Activated CD8-positive, alpha-beta T cell treated with anti-CD3 and anti-CD28 coated beads for 36 hours (primary cell): Measurements from ENCODE around the gene ANKRD13B. TPM values are rescaled to one million over a fixed set of nuclear protein-coding genes. Genes with fewer than 3 reads are reported as not detected.
A peak's percentile ranks its signal among the peaks of the same experiment; 100 is the strongest.

ENCODE experiments used
- ATAC-seq: fragments of 200-7000 bp; cut with Tn5 transposase; one replicate; pipeline ENCODE4 v1.10.0; 2021; ENCODE audit warnings: mild to moderate bottlenecking, moderate library complexity
- CTCF ChIA-PET: fragments of 350-600 bp; sonication (Branson Sonifier 250); formaldehyde crosslinking; loops from one replicate; lab custom pipeline; 2021; ENCODE audit warnings: antibody characterized with exemption; lab: Charles Lee
- POLR2A ChIA-PET: fragments of 350-600 bp; sonication (Branson Sonifier 250); formaldehyde crosslinking; loops from one replicate; lab custom pipeline; 2021; ENCODE audit warnings: antibody characterized with exemption; lab: Charles Lee
- DNase-seq: peaks from one replicate; pipeline ENCODE4 v3.0.0-alpha.2; 2020
- H3K27ac Mint-ChIP-seq: one replicate; pipeline ENCODE4 v1.8.0; 2021; ENCODE audit warnings: mild to moderate bottlenecking, mixed read lengths
- H3K27me3 Mint-ChIP-seq: one replicate; pipeline ENCODE4 v1.8.0; 2021; ENCODE audit warnings: mixed read lengths
- H3K36me3 Mint-ChIP-seq: one replicate; pipeline ENCODE4 v1.8.0; 2021; ENCODE audit warnings: low read depth, mixed read lengths
- H3K4me1 Mint-ChIP-seq: one replicate; pipeline ENCODE4 v1.8.0; 2021; ENCODE audit warnings: low read depth, mixed read lengths
- H3K4me3 Mint-ChIP-seq: one replicate; pipeline ENCODE4 v1.8.0; 2021; ENCODE audit warnings: mild to moderate bottlenecking, moderate library complexity, mixed read lengths
- H3K9me3 Mint-ChIP-seq: one replicate; pipeline ENCODE4 v1.8.0; 2021; ENCODE audit warnings: mixed read lengths
- CTCF ChIP-seq: fragments of 200-600 bp; IDR thresholded peaks from one replicate; pipeline ENCODE4 v1.8.0; 2022; ENCODE audit warnings: antibody characterized with exemption, mild to moderate bottlenecking
- intact Hi-C: fragments of 100-400 bp; cut with micrococcal nuclease; formaldehyde crosslinking; loops from one replicate; pipeline ENCODE4 v1.10.0; 2022
- total RNA-seq, 2 experiments: library from RNA; stranded (reverse); gene quantifications; one replicate each; pipeline ENCODE4 v1.2.3, GENCODE V29; 2021

ANKRD13B gene
- total RNA-seq, 2 experiments from 2014 or later = 22.8 to 22.9 TPM

- Mint-ChIP-seq H3K4me3 (peak within 1 kb of the TSS; percentile 86), H3K27ac (peak within 1 kb of the TSS; percentile 91), H3K9me3 (no peaks in the 10 kb centered on the region), H3K27me3 (no peaks in the 10 kb centered on the region), H3K4me1 (peaks cover 26% of the 10 kb centered on the region), H3K36me3 (peaks cover 10% of the 10 kb centered on the region)
- no peak for TF ChIP-seq CTCF
- DNase-seq = peak; percentile 92
- CTCF ChIA-PET = interaction anchor here (0.9 to 11.2 kb wide), 8 partner anchors 12 to 199 kb away, joined by 3 to 102 read pairs (median 16); partner anchors contain the start of gene ANKRD13B
- intact Hi-C loops = no loop called here
- ATAC-seq = peak; percentile 62
- POLR2A ChIA-PET = interaction anchor here (0.8 to 2.6 kb wide), 15 partner anchors 8 to 186 kb away, joined by 3 to 9 read pairs (median 5); no protein-coding TSS in a partner anchor
Measured at GRCh38 chr17:29568331-29569244, 24.3 kb upstream of the ANKRD13B start, which contains the start of gene TP53I13. Gene TP53I13 (plus strand): TSS chr17:29568701. CDS start chr17:29568759, 58 bp downstream.

GRCh38 chr17:29569245-29569950, 23.5 kb upstream of the ANKRD13B start:
- ATAC-seq = no peak
- ChIA-PET CTCF (interaction anchor here (0.8 to 11.2 kb wide), 8 partner anchors 11 to 452 kb away, joined by 3 to 102 read pairs (median 12); partner anchors contain the start of gene ANKRD13B), POLR2A (interaction anchor here (1.0 to 2.6 kb wide), 7 partner anchors 12 to 48 kb away, joined by 3 to 9 read pairs (median 5); no protein-coding TSS in a partner anchor)
- peak overlapping the region; percentile 86 for H3K4me3 Mint-ChIP-seq
- peaks cover 11% of the 10 kb centered on the region for H3K36me3 Mint-ChIP-seq
- no peak for TF ChIP-seq CTCF
- no peaks in the 10 kb centered on the region for H3K27me3 Mint-ChIP-seq
- no peak for DNase-seq
- H3K27ac Mint-ChIP-seq = peak overlapping the region; percentile 76
- H3K4me1 Mint-ChIP-seq = peaks cover 28% of the 10 kb centered on the region
- intact Hi-C loops = no loop called here
- no peaks in the 10 kb centered on the region for H3K9me3 Mint-ChIP-seq

GRCh38 chr17:29570521-29570920, 22.4 kb upstream of the ANKRD13B start:
- Mint-ChIP-seq H3K4me1 (peaks cover 29% of the 10 kb centered on the region), H3K27me3 (no peaks in the 10 kb centered on the region), H3K27ac (no peak overlapping the region), H3K36me3 (peaks cover 13% of the 10 kb centered on the region), H3K4me3 (no peak overlapping the region), H3K9me3 (no peaks in the 10 kb centered on the region)
- no peak for TF ChIP-seq CTCF
- CTCF ChIA-PET = interaction anchor here (0.8 to 11.2 kb wide), 7 partner anchors 10 to 200 kb away, joined by 3 to 102 read pairs (median 12); partner anchors contain the start of gene ANKRD13B
- POLR2A ChIA-PET = interaction anchor here (1.8 to 2.6 kb wide), 2 partner anchors 11 to 18 kb away, joined by 8 to 9 read pairs; no protein-coding TSS in a partner anchor
- peak; percentile 1 for DNase-seq
- ATAC-seq = no peak
- intact Hi-C loops = no loop called here

GRCh38 chr17:29571486-29571882, 21.4 kb upstream of the ANKRD13B start:
- H3K27me3 Mint-ChIP-seq = no peaks in the 10 kb centered on the region
- peaks cover 23% of the 10 kb centered on the region for H3K4me1 Mint-ChIP-seq
- no peak for TF ChIP-seq CTCF
- no peak overlapping the region for H3K27ac Mint-ChIP-seq
- H3K36me3 Mint-ChIP-seq = peaks cover 13% of the 10 kb centered on the region
- intact Hi-C loops = no loop called here
- DNase-seq = no peak
- ChIA-PET POLR2A (interaction anchor here (2.6 to 4.0 kb wide), 2 partner anchors 10 to 43 kb away, joined by 9 to 19 read pairs; no protein-coding TSS in a partner anchor), CTCF (interaction anchor here (1.6 to 11.2 kb wide), 5 partner anchors 10 to 201 kb away, joined by 4 to 102 read pairs (median 28); partner anchors contain the start of gene ANKRD13B)
- no peak for ATAC-seq
- no peaks in the 10 kb centered on the region for H3K9me3 Mint-ChIP-seq
- no peak overlapping the region for H3K4me3 Mint-ChIP-seq
